HL-60 (cell line): ENCODE results near the gene RNF14.

ENCODE experiments used
- CTCF ChIP-seq: IDR thresholded peaks from one replicate; pipeline ENCODE4 v1.5.1; 2011; ENCODE audit warnings: low read length, control low read depth, inconsistent platforms; ENCODE audit not compliant: insufficient read depth
- GABPA ChIP-seq: IDR thresholded peaks from 2 replicates; pipeline ENCODE4 v1.6.1; 2012; ENCODE audit warnings: low read depth
- POLR2AphosphoS5 ChIP-seq: IDR thresholded peaks from 2 replicates; pipeline ENCODE4 v1.6.1; 2012; ENCODE audit warnings: low read depth

- TF ChIP-seq CTCF (no peak), POLR2AphosphoS5 (no peak), GABPA (no peak)
These were observed 13.7 kb downstream of the RNF14 start for GRCh38 chr5:141982626-141983025.
